Endothelial cell (in vitro differentiated cells): ENCODE data around the gene JMJD8. TPM values are rescaled to one million over a fixed set of nuclear protein-coding genes. Genes with fewer than 3 reads are reported as not detected.

Experiments used
- DNase-seq: peaks from one replicate; pipeline ENCODE4 v3.0.0; 2021; ENCODE audit warnings: low spot score
- H3K27ac Mint-ChIP-seq: one replicate; pipeline ENCODE4 v1.8.0; 2021; ENCODE audit warnings: mixed read lengths, inconsistent platforms; ENCODE audit not compliant: unreplicated experiment
- H3K27me3 Mint-ChIP-seq: one replicate; pipeline ENCODE4 v1.8.0; 2021; ENCODE audit warnings: mild to moderate bottlenecking, moderate library complexity, mixed read lengths, inconsistent platforms; ENCODE audit not compliant: unreplicated experiment
- H3K36me3 Mint-ChIP-seq: one replicate; pipeline ENCODE4 v1.8.0; 2021; ENCODE audit warnings: mild to moderate bottlenecking, low read depth, mixed read lengths, inconsistent platforms; ENCODE audit not compliant: unreplicated experiment
- H3K4me1 Mint-ChIP-seq: one replicate; pipeline ENCODE4 v1.8.0; 2021; ENCODE audit warnings: mild to moderate bottlenecking, mixed read lengths, inconsistent platforms; ENCODE audit not compliant: unreplicated experiment
- H3K4me3 Mint-ChIP-seq: one replicate; pipeline ENCODE4 v1.8.0; 2021; ENCODE audit warnings: mild to moderate bottlenecking, mixed read lengths, inconsistent platforms; ENCODE audit not compliant: unreplicated experiment
- H3K9me3 Mint-ChIP-seq: one replicate; pipeline ENCODE4 v1.8.0; 2021; ENCODE audit warnings: mixed read lengths, inconsistent platforms; ENCODE audit not compliant: unreplicated experiment
- total RNA-seq: library from RNA; stranded (reverse); fragmentation: NEBNext Ultra II Directional; extraction: Animal tissue kit (Norgen Biotek cat#: 25700); gene quantifications from one replicate; pipeline ENCODE4 v1.2.1, GENCODE V29; 2021; ENCODE audit not compliant: unreplicated experiment
- TF ChIP-seq, protein P1 (sequence below): fragments of 200-600 bp; sonication (generic); IDR thresholded peaks from one replicate; pipeline ENCODE4 v1.5.0; 2021; ENCODE audit warnings: antibody characterized with exemption; ENCODE audit not compliant: unreplicated experiment

Gene JMJD8
- total RNA-seq, 1 donor from 2014 or later = 31.6 TPM

DNA sequence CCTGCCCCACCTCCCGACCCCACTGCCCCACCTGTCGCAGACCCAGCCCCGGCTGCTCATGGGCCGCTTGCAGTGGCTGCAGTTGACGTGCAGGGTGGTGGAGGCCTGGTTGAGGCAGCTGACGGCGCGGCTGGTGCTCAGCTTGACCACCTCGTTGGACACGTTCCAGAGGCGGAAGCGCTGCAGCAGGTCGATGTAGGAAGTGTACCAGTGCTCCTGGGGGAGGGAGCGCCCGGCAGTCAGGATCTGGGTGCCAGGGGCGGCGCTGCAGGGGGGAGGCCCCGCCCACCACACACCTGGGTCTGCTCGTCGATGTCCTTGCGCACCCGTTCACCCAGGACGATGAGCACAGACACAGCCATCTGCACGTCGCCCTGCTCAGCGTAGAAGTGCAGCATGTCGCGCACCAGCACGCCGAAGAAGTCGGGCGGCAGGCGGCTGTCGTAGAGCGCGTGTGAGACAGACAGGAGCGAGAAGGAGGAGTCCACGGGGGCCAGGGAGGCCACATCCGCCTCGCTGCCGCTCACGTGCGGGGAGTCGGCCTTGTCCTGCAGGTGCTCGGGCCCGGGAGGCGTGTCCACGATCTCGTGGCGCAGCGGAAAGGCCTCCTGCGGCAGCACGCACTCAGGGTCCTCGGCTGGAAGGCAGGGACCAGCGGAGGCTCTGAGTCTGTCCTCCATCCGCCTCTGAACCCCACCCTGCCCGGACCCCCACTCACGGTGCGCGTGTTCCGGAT, 995 bp upstream of the JMJD8 start:
- DNase-seq = no peak
- H3K36me3 Mint-ChIP-seq = peaks cover 5% of the 10 kb centered on the region
- peaks cover 14% of the 10 kb centered on the region for H3K27me3 Mint-ChIP-seq

DNA sequence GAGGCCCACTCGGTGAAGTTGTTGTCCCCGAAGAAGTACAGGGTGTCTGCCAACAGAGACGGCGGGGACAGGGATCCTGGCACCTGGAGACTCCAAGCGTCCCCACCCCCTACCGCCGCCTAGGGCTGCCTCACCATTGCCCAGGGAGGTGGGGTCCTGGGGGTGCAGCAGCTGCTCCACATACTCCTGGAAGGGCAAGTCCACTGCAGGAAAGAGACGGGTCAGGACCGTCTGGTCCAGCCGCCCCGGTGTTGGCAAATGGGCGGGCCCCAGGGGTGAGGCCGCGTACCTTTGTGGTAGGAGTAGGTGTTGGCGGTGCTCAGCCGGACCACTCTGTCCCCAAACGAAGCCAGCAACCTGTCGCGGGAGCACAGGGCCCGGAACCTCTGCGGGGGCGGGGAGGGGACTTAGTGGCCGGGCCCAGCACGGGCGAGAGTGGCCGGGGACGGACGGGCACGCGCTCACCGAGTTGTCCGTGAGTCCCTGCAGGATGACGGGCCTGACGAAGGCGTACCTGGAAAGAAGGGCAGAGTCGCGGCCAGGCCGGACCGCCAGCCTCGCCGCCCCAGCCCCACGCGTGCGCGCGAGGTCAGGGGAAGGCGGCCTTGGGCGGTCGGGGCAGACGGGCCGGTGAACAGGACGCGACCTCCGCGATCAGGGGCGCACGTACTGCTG, 601 bp downstream of the JMJD8 start:
- peak overlapping the region; percentile 47 for H3K4me3 Mint-ChIP-seq
- H3K36me3 Mint-ChIP-seq = peaks cover 5% of the 10 kb centered on the region
- TF ChIP-seq, protein P1, sequence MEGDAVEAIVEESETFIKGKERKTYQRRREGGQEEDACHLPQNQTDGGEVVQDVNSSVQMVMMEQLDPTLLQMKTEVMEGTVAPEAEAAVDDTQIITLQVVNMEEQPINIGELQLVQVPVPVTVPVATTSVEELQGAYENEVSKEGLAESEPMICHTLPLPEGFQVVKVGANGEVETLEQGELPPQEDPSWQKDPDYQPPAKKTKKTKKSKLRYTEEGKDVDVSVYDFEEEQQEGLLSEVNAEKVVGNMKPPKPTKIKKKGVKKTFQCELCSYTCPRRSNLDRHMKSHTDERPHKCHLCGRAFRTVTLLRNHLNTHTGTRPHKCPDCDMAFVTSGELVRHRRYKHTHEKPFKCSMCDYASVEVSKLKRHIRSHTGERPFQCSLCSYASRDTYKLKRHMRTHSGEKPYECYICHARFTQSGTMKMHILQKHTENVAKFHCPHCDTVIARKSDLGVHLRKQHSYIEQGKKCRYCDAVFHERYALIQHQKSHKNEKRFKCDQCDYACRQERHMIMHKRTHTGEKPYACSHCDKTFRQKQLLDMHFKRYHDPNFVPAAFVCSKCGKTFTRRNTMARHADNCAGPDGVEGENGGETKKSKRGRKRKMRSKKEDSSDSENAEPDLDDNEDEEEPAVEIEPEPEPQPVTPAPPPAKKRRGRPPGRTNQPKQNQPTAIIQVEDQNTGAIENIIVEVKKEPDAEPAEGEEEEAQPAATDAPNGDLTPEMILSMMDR = no peak
- H3K9me3 Mint-ChIP-seq = no peaks in the 10 kb centered on the region
- no peak for DNase-seq
- H3K27me3 Mint-ChIP-seq = peaks cover 14% of the 10 kb centered on the region
- no peak overlapping the region for H3K27ac Mint-ChIP-seq
- H3K4me1 Mint-ChIP-seq = peaks cover 6% of the 10 kb centered on the region

More for the DNA sequence above, 995 bp upstream of the JMJD8 start:
- H3K4me1 Mint-ChIP-seq = peaks cover 9% of the 10 kb centered on the region
- H3K9me3 Mint-ChIP-seq = no peaks in the 10 kb centered on the region
- no peak overlapping the region for H3K27ac Mint-ChIP-seq
- TF ChIP-seq, protein P1 = no peak
- no peak overlapping the region for H3K4me3 Mint-ChIP-seq

DNA sequence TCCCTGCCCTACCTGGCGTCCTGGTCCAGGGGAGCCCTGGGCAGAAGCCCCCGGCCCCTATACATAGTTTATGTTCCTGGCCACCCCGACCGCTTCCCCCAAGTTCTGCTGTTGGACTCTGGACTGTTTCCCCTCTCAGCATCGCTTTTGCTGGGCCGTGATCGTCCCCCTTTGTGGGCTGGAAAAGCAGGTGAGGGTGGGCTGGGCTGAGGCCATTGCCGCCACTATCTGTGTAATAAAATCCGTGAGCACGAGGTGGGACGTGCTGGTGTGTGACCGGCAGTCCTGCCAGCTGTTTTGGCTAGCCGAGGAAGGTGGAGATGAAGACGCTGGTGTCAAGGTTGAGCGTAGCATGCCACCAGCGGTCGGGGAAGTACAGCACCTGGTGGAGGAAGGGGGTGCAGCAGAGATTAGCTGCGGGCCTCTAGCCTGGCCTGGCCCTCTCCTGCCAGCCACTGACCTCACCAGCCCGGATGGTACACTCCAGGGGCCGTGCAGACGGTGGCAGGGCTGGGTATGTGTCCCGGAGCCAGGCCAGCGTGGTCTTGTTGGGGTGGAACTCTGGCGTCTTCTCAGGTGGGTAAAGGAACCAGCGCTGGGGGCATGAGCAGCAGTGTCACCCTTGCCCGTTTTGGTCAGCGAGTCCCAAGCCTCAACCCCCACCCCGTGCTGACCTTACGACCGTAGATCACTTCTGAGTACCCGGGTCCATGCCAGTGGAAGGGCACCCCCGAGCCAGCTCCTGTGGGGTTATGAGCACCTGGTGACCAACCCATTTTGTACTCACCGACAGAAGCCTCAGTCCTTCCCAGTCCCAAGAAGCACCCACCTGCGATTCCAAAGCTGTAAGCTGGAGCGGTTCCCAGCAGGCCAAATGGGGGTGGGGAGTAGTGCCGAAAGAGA, 1.4 kb downstream of the JMJD8 start:
- Mint-ChIP-seq H3K27ac (peak overlapping the region; percentile 80), H3K36me3 (peaks cover 5% of the 10 kb centered on the region), H3K9me3 (no peaks in the 10 kb centered on the region), H3K27me3 (peaks cover 14% of the 10 kb centered on the region), H3K4me1 (peaks cover 6% of the 10 kb centered on the region), H3K4me3 (peak overlapping the region; percentile 87)
- TF ChIP-seq, protein P1 = no peak
- no peak for DNase-seq

DNA sequence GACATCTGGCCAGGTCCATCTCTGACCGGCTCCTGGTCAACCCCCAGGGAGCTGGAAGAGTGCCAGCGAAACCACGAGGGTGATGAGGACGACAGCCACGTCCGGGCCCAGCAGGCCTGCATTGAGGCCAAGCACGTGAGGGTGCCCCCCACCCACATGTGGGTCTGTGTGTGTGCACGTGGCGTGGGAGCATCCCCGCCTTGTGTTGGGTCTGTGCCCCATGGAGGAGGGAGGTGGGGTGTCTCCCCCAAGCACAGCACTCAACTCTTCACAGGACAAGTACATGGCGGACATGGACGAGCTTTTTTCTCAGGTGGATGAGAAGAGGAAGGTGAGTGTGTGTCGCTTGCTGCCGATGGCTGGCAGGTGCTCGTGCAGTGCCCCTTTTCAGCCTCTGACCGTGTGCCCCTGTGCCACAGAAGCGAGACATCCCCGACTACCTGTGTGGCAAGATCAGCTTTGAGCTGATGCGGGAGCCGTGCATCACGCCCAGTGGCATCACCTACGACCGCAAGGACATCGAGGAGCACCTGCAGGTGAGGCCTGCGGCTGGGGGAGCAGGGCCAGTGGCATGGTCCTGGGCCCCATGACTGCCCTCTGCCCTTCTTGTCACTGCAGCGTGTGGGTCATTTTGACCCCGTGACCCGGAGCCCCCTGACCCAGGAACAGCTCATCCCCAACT, 2.2 kb downstream of the JMJD8 start:
- Mint-ChIP-seq H3K36me3 (peaks cover 5% of the 10 kb centered on the region), H3K9me3 (no peaks in the 10 kb centered on the region), H3K27ac (no peak overlapping the region), H3K4me1 (peaks cover 6% of the 10 kb centered on the region), H3K4me3 (peak overlapping the region; percentile 87), H3K27me3 (peaks cover 15% of the 10 kb centered on the region)
- TF ChIP-seq, protein P1 = no peak
- no peak for DNase-seq
